MM.1S (cell line): ENCODE results near the gene HINT2.

Source experiments
- DNase-seq: peaks from one replicate; pipeline ENCODE4 v3.0.0-alpha.2; 2015
- H2AFZ ChIP-seq: fragments of 300-600 bp; sonication (generic); 2 replicates; pipeline ENCODE4 v1.6.0; 2016; ENCODE audit warnings: antibody characterized with exemption, low read length
- H3F3A ChIP-seq: fragments of 300-600 bp; sonication (generic); 2 replicates; pipeline ENCODE4 v1.6.1; 2016; ENCODE audit warnings: mild to moderate bottlenecking, antibody characterized with exemption, low read length, moderate library complexity, mixed read lengths; ENCODE audit not compliant: insufficient read depth
- H3K27ac ChIP-seq: fragments of 300-600 bp; sonication (generic); 2 replicates; pipeline ENCODE4 v1.5.1; 2016; ENCODE audit warnings: mild to moderate bottlenecking, low read length
- H3K27me3 ChIP-seq: fragments of 300-600 bp; sonication (generic); replicated peaks from 2 replicates; pipeline ENCODE4 v1.6.0; 2016; ENCODE audit warnings: low read length; ENCODE audit not compliant: insufficient read depth
- H3K36me3 ChIP-seq: fragments of 300-600 bp; sonication (generic); replicated peaks from 2 replicates; pipeline ENCODE4 v1.6.1; 2016; ENCODE audit warnings: mild to moderate bottlenecking, low read length, mixed read lengths; ENCODE audit not compliant: insufficient read depth
- H3K4me1 ChIP-seq: fragments of 300-600 bp; sonication (generic); 2 replicates; pipeline ENCODE4 v1.6.1; 2016; ENCODE audit warnings: low read length, mixed read lengths
- H3K4me2 ChIP-seq: fragments of 300-600 bp; sonication (generic); 2 replicates; pipeline ENCODE4 v1.6.0; 2016; ENCODE audit warnings: low read depth, low read length
- H3K4me3 ChIP-seq: fragments of 300-600 bp; sonication (generic); 2 replicates; pipeline ENCODE4 v1.5.1; 2016; ENCODE audit warnings: low read length, mixed read lengths
- H3K79me2 ChIP-seq: fragments of 300-600 bp; sonication (generic); 2 replicates; pipeline ENCODE4 v1.6.1; 2016; ENCODE audit warnings: mixed run types, low read length, mixed read lengths
- H3K9ac ChIP-seq: fragments of 300-600 bp; sonication (generic); 2 replicates; pipeline ENCODE4 v1.6.1; 2016; ENCODE audit warnings: low read length, mixed read lengths
- H3K9me2 ChIP-seq: fragments of 300-600 bp; sonication (generic); replicated peaks from 2 replicates; pipeline ENCODE4 v1.6.1; 2016; ENCODE audit warnings: mild to moderate bottlenecking, low read length, mixed read lengths; ENCODE audit not compliant: insufficient read depth
- H3K9me3 ChIP-seq: fragments of 300-600 bp; sonication (generic); replicated peaks from 2 replicates; pipeline ENCODE4 v1.6.1; 2016; ENCODE audit warnings: mild to moderate bottlenecking, low read length, mixed read lengths; ENCODE audit not compliant: insufficient read depth
- H4K20me1 ChIP-seq: fragments of 300-600 bp; sonication (generic); 2 replicates; pipeline ENCODE4 v1.6.1; 2016; ENCODE audit warnings: mild to moderate bottlenecking, low read length, moderate library complexity, mixed read lengths; ENCODE audit not compliant: insufficient read depth
- EZH2 ChIP-seq: fragments of 300-600 bp; sonication (generic); optimal IDR thresholded peaks from 2 replicates; pipeline ENCODE3; 2017; ENCODE audit warnings: low read depth, mild to moderate bottlenecking, antibody characterized with exemption, low read length, mixed read lengths
- EZH2phosphoT487 ChIP-seq: fragments of 300-600 bp; sonication (generic); IDR thresholded peaks from 2 replicates; pipeline ENCODE4 v1.6.1; 2018; ENCODE audit warnings: antibody characterized with exemption, low read length
- TF ChIP-seq, protein P1 (sequence below): fragments of 300-600 bp; sonication (generic); IDR thresholded peaks from 2 replicates; pipeline ENCODE4 v1.5.1; 2016; ENCODE audit warnings: antibody characterized with exemption, low read length, mixed read lengths

Gene HINT2

DNA sequence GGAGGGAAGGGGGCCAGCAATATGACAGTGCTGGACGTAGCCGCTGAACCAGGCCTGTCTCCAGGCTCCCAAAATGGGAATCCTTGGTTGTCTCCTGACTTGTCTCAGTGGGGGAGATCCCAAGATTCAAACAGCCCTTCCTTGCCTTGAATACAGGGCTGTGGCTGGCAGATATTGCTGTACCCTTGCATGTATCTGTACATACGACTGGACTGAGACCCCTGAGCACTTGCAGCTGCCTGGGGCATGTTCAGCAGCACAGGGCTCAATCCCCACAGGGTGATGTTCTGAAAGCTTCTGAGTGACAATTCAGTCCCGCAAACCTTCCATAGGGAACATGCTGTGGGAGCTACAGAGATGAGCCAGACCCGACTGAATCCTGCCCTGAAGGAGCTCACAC is 42.0 kb upstream of the HINT2 start:
- no peaks in the 10 kb centered on the region for H3K9me2 ChIP-seq
- H2AFZ ChIP-seq = no peak overlapping the region
- H3K36me3 ChIP-seq = no peaks in the 10 kb centered on the region
- no peak overlapping the region for H3K4me3 ChIP-seq
- DNase-seq = no peak
- no peaks in the 10 kb centered on the region for H4K20me1 ChIP-seq
- no peaks in the 10 kb centered on the region for H3K27me3 ChIP-seq
- H3K4me1 ChIP-seq = no peaks in the 10 kb centered on the region
- H3K79me2 ChIP-seq = no peaks in the 10 kb centered on the region
- H3K27ac ChIP-seq = no peak overlapping the region
- no peaks in the 10 kb centered on the region for H3F3A ChIP-seq
- no peak overlapping the region for H3K4me2 ChIP-seq
- no peak overlapping the region for H3K9ac ChIP-seq
- H3K9me3 ChIP-seq = no peaks in the 10 kb centered on the region
- TF ChIP-seq EZH2 = no peak
- no peak for TF ChIP-seq EZH2phosphoT487
- TF ChIP-seq, protein P1, sequence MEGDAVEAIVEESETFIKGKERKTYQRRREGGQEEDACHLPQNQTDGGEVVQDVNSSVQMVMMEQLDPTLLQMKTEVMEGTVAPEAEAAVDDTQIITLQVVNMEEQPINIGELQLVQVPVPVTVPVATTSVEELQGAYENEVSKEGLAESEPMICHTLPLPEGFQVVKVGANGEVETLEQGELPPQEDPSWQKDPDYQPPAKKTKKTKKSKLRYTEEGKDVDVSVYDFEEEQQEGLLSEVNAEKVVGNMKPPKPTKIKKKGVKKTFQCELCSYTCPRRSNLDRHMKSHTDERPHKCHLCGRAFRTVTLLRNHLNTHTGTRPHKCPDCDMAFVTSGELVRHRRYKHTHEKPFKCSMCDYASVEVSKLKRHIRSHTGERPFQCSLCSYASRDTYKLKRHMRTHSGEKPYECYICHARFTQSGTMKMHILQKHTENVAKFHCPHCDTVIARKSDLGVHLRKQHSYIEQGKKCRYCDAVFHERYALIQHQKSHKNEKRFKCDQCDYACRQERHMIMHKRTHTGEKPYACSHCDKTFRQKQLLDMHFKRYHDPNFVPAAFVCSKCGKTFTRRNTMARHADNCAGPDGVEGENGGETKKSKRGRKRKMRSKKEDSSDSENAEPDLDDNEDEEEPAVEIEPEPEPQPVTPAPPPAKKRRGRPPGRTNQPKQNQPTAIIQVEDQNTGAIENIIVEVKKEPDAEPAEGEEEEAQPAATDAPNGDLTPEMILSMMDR = no peak

DNA sequence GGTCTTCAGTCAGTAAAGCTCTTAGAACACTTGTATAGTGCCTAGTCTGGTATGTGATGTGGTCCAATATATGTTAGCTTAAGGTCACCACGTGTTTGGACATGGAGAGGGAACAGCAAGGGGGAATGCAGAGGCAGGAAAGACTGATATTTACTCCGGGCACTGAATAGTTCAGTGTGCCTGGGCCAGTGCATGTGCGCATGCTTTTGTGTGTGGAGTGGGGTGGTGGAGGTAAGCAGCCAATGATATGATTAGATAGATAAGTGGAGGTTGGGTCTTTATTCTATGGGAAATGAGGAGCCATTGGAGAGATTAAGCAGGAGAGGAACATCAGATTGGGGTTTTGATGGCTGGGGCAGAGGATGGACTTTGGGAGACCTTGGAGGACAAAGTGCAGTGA is 41.4 kb upstream of the HINT2 start:
- Histone ChIP-seq H2AFZ (no peak overlapping the region), H3K4me3 (no peak overlapping the region), H3K36me3 (no peaks in the 10 kb centered on the region), H3K79me2 (no peaks in the 10 kb centered on the region), H3K4me2 (no peak overlapping the region), H3K27ac (no peak overlapping the region), H4K20me1 (no peaks in the 10 kb centered on the region), H3K9ac (no peak overlapping the region), H3K9me2 (no peaks in the 10 kb centered on the region), H3K9me3 (no peaks in the 10 kb centered on the region), H3F3A (no peaks in the 10 kb centered on the region), H3K4me1 (no peaks in the 10 kb centered on the region), H3K27me3 (no peaks in the 10 kb centered on the region)
- TF ChIP-seq EZH2phosphoT487 (no peak), EZH2 (no peak)
- TF ChIP-seq, protein P1 = no peak
- DNase-seq = no peak

DNA sequence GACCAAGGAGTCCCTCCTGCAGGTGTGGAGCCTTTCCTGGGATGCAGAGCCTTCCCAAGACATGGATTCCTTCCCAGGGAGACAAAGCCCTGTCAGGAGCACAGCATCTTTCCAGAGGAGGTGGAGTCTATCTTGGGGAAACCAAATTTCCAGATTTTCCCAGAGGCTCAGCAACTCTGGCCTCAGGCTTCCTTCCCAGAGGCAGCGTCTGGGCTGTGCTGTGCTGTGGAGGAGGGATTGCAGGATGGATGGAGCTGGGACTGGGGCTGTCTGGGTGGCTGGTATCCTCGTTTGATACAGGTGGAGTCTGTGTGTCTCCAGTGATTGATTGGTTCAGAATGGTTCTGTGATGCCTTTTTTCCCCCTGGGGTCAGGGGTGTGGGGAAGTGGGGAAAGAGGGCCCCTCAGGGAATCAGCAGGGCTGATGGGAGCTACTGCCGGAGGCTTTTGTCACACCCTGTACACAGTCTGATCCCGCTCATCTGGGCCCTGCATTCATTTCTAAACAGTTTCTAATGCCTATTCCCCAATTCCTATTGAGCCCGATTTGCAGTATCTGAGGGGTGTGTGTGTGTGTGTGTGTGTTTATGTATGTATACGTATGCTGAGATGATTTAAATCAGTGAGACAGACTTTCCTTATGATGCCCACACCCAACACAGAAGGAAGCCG is 39.4 kb upstream of the HINT2 start:
- Histone ChIP-seq H4K20me1 (no peaks in the 10 kb centered on the region), H3K4me1 (peaks cover 8% of the 10 kb centered on the region), H3K27me3 (no peaks in the 10 kb centered on the region), H3K9me2 (no peaks in the 10 kb centered on the region), H3K79me2 (no peaks in the 10 kb centered on the region), H3F3A (peaks cover 1% of the 10 kb centered on the region; the same call in 1 of the 2 replicates), H3K9me3 (no peaks in the 10 kb centered on the region), H3K9ac (no peak overlapping the region), H3K27ac (no peak overlapping the region), H3K36me3 (no peaks in the 10 kb centered on the region), H2AFZ (no peak overlapping the region), H3K4me2 (no peak overlapping the region), H3K4me3 (no peak overlapping the region)
- TF ChIP-seq EZH2phosphoT487 (no peak), EZH2 (no peak)
- TF ChIP-seq, protein P1 = no peak
- DNase-seq = no peak
